Fibroblast of lung (primary cell): Measurements from ENCODE around the gene UTF1.

ENCODE experiments used
- EZH2 ChIP-seq: IDR thresholded peaks from 2 replicates; pipeline ENCODE4 v1.5.1; 2012; ENCODE audit warnings: low read length, control low read depth, mild to moderate bottlenecking; ENCODE audit errors: missing control alignments
- TF ChIP-seq, protein P1 (sequence below), 2 donors: IDR thresholded peaks in 1 of 2; conservative IDR thresholded peaks in 1 of 2; 1 replicate in 1 of 2; 2 replicates in 1 of 2; pipeline ENCODE4 v1.5.1; 2011 to 2012; ENCODE audit warnings: low read length in 2 of 2, control low read depth in 1 of 2, inconsistent platforms in 1 of 2, low read depth in 1 of 2, mild to moderate bottlenecking in 1 of 2

DNA sequence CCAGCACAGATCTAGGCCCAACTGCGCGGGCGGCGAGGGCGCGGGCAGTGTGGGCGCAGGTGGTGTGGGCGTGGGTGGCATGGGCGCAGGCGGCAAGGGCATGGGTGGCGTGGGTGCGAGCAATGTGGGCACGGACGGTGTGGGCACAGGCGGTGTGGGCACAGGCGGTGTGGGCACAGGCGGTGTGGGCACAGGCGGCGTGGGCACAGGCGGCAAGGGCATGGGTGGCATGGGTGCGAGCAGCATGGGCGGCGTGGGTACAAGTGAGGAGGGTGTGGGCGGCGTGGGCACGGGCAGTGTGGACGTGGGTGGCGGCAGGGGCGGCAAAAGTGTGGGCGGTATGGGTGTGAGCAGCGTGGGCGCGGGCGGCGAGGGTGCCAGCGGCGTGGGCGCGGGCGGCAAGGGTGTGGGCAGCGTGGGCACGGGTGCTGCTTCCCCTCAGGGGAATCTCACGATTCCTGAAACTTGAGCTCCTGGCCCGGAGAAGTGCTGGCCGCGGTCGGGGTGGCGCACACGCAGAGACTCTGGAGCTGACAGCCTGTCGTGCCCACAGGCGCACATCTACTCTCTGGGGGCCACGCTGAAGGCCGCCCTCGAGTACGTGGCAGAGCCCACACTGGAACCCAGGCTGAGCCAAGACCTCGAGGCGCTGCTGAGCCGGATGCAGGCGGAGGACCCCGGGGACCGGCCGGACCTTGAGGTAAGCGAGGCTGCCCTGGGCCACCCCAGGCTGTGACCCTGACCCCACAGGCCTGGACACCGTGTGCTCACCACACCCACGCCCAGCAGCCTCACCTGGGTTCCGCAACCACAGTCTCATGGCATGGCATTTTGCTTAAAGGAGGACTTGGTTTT lies 47.0 kb upstream of the UTF1 start:
- TF ChIP-seq, protein P1, sequence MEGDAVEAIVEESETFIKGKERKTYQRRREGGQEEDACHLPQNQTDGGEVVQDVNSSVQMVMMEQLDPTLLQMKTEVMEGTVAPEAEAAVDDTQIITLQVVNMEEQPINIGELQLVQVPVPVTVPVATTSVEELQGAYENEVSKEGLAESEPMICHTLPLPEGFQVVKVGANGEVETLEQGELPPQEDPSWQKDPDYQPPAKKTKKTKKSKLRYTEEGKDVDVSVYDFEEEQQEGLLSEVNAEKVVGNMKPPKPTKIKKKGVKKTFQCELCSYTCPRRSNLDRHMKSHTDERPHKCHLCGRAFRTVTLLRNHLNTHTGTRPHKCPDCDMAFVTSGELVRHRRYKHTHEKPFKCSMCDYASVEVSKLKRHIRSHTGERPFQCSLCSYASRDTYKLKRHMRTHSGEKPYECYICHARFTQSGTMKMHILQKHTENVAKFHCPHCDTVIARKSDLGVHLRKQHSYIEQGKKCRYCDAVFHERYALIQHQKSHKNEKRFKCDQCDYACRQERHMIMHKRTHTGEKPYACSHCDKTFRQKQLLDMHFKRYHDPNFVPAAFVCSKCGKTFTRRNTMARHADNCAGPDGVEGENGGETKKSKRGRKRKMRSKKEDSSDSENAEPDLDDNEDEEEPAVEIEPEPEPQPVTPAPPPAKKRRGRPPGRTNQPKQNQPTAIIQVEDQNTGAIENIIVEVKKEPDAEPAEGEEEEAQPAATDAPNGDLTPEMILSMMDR (conservative IDR thresholded peaks at IDR 0.05 in 1 of 2, IDR thresholded peaks at IDR 0.05 in 1 of 2; ENCODE audit: low read depth in 1 of 2, low read length in 2 of 2): no peak
- no peak for TF ChIP-seq EZH2
